HG03354 (cell line): ENCODE results near the gene MAB21L4.

Source experiments
- ATAC-seq: cut with Tn5 transposase; IDR thresholded peaks from one replicate; pipeline ENCODE4 v1.9.1; 2021; ENCODE audit warnings: mild to moderate bottlenecking; ENCODE audit not compliant: unreplicated experiment, poor library complexity, severe bottlenecking

MAB21L4 gene

GRCh38 chr2:240913810-240914644 lies 18.1 kb upstream of the MAB21L4 start:
- no peak for ATAC-seq

GRCh38 chr2:240912878-240913809 lies 17.2 kb upstream of the MAB21L4 start:
- ATAC-seq, result no peak

- no peak for ATAC-seq
Observed at GRCh38 chr2:240911641-240912265, 15.8 kb upstream of the MAB21L4 start.

GRCh38 chr2:240909216-240909974 lies 13.4 kb upstream of the MAB21L4 start:
- ATAC-seq, result no peak

- no peak for ATAC-seq
Observed at GRCh38 chr2:240906911-240907590, 11.1 kb upstream of the MAB21L4 start.

- no peak for ATAC-seq
Observed at GRCh38 chr2:240906141-240906910, 10.4 kb upstream of the MAB21L4 start, which contains the start of gene CROCC2. CROCC2 (plus strand) TSS chr2:240906336; CDS start chr2:240906514, 178 bp downstream.

GRCh38 chr2:240905176-240905781 lies 9.3 kb upstream of the MAB21L4 start:
- no peak for ATAC-seq

GRCh38 chr2:240904216-240905175 lies 8.5 kb upstream of the MAB21L4 start:
- ATAC-seq, result no peak

GRCh38 chr2:240903191-240904060 lies 7.5 kb upstream of the MAB21L4 start:
- ATAC-seq, result no peak

- no peak for ATAC-seq
Observed at GRCh38 chr2:240902615-240903041, 6.7 kb upstream of the MAB21L4 start.

- no peak for ATAC-seq
Observed at GRCh38 chr2:240901986-240902614, 6.1 kb upstream of the MAB21L4 start.

- no peak for ATAC-seq
Observed at GRCh38 chr2:240900141-240900860, 4.3 kb upstream of the MAB21L4 start.

GRCh38 chr2:240899468-240899865 lies 3.5 kb upstream of the MAB21L4 start:
- ATAC-seq, result no peak

- no peak for ATAC-seq
Observed at GRCh38 chr2:240898731-240899467, 2.9 kb upstream of the MAB21L4 start.
